NOMO-1 (cell line): Measurements from ENCODE around the gene MAN1C1.
A peak's percentile ranks its signal among the peaks of the same experiment; 100 is the strongest.

Experiments used
- DNase-seq, 2 experiments: peaks; one replicate each; lab custom pipeline; 2025; ENCODE audit not compliant: unreplicated experiment in 2 of 2; lab: John Stamatoyannopoulos, UW

The MAN1C1 gene

DNA sequence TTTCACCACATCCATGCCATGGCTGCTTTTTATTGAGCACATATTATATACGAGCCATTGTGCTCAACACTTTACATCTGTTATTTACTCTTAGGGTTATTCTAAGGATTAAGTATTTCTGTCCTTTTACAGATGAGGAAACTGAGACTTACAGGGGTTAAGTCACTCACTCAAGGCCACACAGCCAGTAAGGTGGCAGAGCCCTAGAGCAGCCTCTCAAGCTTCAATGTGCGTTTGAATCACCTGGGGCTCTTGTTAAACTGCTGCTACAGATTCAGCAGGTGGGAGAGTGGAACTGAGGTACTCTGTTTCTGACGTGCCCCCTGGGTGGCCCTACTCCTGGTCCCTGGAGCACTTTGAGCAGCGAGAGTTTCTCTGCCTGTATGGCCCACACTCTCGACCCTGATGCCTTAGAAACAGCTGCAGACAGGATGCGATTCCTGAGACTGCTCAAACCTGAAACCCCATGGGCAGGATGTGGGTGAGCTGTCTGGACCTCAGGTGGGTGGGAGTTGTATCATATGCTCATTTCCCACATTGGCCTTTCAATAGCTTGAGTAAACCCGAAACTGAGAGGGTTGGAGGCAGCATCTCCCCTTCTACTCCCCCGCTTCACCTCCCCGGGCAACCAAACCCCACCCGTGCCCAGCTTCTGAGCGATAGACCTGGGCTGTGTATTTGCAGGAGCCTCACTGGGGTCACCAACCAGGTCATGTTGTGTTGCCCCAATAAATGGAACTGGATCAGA lies 59.3 kb downstream of the MAN1C1 start:
- DNase-seq, result no peak

DNA sequence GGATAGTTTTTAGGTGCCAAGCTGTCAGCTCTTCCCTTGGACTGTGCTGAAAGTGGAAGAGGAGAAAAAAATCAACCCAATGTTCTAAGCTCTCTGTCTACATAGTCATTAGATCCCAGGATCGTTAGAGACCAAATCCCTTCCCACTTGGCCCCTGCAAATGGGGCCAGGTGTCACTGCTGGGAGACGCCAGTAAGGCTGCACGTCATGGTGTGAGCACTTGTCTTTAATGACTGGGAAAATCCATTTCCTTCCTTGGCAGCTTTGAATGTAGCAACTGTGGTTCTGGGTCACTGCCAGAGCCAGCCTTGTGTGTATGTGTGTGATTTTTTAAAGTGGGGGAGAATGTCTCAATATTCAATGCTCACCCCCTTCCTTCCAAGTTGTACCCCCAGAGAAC lies 59.9 kb downstream of the MAN1C1 start:
- no peak for DNase-seq

DNA sequence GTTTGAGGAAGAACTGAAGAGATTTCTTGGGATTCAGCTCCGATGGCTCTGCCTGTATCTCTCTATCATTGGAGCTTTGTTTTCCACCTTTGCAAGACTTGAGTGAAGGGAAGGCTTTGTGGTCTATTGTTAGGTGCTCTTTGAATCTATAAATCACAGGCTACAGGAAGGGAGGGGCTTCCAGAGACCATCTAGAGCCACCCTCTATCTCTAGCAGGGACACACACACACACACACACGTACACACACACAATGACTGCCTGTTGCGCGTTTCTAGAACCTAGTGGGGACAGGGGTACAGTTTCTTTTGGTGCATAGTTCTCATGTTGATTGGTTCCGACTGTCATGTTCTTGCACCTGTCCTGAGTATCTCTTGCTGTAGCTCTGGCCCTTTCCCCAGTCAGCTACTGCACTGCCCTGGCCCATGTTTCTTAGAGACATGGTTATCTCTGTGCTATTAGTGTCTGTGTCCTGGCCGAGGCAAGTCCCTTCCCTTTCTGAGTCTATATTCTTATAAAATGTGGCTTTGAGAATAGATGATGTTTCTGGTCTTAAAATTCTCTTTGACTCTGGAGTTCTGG lies 60.7 kb downstream of the MAN1C1 start:
- no peak for DNase-seq

DNA sequence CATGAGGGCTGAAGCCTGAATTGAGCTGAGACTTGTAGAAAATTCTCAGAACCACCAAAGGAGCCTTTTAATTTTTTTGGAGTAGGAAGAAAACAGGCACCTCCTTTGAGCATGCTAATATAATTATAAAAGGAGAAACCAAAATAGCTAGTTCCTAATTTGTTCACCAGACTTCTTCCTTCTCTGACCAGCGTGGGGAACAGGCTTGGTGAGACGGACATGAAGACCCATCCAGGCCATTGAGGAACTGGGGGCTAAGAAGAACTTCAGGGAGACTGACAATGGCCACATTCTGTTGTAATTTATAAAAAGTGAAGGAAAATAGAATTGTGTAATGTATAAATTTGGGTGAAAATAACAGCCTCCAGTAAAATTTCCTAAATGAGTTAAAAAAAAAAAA lies 62.6 kb downstream of the MAN1C1 start:
- DNase-seq, result peak in 1 of 2 experiments; percentile 73

DNA sequence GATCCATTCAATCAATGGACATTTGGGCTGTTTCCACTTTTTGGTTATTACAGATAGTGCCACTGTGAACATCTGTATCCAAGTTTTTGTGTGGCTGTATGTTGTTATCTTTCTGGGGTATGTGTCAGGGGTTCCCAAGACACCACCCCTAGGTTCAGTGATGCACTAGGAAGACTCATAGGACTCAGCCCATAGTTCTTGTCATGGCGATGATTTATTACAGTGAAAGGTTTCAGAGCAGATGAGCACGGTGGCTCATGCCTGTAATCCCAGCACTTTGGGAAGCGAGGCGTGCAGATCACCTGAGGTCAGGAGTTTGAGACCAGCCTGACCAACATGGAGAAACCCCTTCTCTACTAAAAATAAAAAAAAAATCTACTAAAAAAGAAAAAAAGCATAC lies 64.1 kb downstream of the MAN1C1 start:
- no peak for DNase-seq

DNA sequence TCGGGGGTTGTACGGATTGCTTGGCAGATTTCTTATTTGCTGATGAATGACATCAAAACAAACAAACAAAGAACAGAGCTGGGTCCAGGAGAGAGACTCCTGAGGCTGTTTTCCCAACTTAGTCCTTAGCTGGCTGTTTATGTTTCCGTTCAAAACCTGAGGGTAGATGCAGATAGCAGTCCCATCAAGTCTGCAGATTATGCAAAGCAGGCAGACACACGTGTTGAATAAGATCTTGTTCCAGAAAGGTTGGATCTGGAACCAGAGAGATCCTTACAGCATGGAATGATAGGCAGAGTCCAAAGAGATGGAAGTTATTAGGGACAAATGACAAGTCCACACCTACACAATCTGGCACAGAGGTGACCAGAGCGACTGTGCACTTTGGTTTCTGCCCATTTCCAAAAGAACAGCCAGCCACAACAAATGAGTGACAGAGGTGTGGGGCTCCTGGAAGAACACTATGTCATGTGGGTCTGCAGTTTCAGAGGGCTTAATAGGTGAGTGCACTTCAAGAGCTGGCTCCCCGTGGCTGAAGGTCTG lies 65.5 kb downstream of the MAN1C1 start:
- no peak for DNase-seq

DNA sequence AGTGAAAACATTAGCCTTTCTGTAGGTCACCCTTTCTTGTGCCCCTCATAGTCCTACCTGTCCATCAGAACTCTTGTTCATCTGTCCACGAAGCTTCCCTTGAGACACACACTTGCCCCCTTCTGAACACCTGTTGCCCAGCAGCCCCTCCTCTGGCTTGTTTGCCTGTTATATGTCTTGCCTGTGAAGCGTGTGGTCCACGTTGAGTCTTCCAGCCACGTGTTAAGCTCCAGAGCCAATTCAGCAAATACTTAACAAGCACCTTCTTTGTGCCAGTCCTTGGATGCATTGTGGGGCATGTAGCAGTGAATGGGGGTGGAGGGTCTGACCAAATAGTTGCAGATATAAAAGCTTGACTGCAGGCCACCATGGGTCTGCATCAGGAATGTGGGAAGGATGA lies 66.6 kb downstream of the MAN1C1 start:
- DNase-seq, result no peak

DNA sequence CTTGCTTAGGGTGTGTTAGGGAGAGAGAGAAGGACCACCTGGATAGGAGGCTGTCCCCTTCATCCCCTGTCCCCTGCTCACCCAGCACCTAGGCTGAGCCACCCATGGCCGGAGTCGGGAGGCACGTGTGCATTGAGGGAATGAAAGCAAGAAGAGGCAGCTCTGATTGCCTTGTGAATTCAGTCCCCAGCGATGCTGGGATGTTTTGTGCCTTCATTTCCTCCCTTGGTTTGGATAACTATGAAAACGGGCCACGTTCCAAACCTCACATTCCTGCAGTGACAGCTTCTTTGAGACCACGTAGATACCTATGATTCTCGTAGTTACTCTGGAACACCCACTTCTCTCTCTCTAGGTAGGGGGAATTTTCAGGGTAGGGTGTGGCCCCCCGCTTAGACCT lies 67.1 kb downstream of the MAN1C1 start:
- no peak for DNase-seq

DNA sequence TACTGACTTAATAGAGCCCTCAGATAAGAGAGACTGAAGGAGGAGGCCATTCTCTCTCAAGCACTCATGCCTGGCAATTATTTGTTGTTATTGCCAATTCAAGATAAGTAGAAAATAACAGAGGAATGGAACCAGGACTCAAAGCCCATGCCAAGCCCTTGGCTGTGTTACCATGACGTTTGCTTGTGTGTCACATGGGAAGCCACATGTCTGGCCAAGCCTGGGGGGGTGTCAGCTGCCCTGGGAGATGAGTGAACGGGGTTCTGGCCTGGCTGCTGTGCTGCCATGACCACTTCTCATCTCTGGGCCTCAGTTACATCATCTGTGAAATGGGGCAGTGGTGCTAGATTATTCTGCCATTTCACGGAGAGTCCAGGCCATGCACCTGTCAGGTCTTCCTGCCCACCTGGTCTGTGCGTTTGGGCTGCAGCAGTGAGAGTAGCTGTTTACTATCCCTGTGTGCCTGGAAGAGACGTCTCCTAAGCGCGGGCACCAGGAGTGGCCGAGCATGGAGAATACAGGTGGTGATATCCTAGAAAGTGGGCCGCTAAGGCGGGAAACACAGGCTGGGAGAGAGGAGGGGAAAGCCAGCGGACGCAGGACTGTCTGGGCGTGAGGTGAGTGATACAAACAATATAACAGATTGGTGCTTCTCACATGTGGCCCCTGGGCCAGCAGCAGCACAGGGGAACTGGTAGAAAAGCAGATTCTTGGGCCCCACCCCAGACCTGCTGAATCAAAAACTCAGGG lies 67.8 kb downstream of the MAN1C1 start:
- no peak for DNase-seq

DNA sequence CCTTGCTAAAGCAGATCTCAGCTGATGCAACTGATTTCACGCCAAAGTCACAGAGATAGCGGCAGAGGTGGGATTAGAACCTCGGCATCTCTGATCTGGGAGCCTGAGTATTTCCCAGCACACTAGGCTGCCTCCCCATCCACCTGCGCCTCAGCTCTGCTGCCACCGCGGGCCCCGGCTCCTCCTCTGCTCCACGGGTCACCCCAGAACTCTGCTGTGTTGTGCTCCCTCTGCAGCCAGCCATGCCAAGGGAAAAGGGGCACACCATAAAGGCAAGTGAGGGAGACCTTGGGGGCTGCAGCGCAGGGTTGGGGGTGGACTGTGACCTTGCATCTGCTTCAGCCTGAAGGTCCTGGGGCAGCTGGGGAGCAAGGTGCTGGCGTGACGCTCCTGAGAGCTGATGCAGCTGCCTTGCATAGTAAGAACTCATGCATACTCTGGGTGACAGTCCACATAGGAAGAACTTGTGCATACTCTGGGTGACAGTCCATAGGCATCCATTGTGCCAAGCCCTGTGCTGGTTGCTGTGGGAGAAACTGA lies 68.7 kb downstream of the MAN1C1 start:
- DNase-seq, result no peak

DNA sequence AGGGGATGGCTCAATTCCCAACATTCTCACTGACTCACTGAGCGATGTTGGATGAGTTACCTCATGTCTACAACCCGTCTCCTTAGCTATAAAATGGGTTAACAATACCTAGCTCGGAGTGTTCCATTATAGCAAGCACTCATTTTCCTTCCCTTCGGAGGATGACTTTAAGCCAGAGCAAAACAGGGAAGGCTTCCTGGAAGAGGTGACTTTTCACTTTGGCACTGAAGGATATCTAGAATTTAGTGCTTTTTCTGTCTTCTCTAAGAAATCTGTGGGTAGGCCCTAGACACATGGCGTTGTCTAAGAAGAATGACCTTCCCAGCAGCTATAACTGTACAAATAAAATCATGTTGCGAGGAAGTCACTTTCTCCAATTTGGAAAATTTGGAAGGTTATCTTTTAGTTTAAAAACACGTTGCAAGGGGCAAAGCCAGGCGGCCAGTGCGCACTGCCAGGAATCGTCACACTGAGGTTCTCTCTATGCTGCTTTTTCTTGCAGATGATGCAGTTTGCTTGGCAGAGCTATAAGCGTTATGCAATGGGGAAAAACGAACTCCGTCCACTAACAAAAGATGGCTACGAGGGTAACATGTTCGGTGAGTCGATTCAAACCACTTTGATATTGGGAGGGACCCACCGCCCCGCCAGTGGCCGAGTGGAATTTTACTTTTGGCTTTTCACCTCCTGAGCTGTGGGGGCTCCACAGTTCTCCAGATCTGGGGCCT lies 69.5 kb downstream of the MAN1C1 start:
- DNase-seq, result no peak

DNA sequence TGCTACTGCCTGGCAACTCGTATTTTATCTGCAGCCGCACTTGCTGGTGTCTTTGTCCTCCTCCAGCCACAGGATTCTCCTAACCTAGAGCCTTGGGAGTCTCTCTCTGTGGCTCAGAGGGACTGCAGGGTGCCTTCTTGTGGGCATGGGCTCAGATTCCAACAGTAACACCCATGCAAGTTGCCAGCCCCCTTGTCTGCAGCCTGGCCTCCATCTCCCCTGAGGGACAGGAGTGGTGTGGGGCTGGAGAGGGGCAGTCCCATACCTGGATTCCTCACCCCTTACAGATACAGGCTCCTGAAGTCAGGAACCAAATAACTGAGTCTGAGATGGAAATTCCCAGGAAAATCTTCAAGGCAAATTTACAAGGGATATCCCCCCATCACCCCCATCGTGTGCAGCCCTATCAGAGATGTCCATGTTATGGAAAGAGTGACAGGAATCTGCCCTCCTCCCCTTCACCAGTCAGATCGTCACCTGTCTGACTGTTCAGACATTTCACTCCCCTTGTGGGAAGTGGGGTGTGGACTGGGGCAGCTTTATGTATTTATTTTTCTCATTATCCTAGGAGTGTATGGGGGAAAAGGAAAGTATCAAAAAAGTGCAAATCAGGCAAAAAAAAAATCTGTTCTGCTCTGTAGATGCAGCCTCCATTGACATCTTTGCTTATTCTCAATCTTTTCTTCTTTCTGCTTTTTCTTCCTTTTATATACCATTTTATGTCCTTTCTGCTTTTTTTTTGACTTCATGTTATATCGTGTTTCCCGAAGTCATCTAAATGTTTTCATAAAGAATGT lies 70.8 kb downstream of the MAN1C1 start:
- DNase-seq, result no peak

DNA sequence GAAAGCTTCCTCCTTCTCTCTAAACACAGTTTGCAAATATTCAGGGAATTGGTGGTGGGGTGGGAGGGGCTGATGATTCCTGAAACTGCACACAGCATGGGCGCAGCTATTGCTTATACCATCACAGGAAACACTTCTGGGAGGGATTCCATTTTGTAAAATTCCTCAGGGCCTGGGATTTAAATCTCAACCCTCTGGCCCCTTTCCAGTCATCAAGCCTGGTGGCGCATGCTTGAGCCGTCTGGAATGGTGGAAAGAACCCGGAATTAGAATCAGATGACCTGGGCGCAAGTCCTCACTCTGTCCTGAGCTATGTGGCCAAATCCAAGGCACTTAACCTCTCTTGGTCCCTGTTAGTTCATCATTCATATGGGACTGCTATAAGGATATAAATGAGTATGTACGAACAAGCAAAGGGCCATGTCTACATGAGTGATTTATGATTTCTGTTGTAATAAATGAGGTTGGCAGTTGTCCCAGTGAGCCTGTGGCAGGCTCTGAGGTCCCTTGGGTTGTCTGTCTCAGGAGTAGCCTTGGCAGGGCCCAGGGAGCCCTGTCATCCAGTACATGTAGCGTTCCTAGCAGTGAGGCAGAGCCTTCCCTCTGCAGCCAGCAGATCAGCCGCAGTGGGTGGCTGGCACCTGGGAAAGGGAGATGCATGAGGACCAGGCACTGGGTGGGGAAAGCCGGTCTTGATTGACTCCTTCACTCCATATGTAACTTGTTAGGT lies 72.0 kb downstream of the MAN1C1 start:
- no peak for DNase-seq

DNA sequence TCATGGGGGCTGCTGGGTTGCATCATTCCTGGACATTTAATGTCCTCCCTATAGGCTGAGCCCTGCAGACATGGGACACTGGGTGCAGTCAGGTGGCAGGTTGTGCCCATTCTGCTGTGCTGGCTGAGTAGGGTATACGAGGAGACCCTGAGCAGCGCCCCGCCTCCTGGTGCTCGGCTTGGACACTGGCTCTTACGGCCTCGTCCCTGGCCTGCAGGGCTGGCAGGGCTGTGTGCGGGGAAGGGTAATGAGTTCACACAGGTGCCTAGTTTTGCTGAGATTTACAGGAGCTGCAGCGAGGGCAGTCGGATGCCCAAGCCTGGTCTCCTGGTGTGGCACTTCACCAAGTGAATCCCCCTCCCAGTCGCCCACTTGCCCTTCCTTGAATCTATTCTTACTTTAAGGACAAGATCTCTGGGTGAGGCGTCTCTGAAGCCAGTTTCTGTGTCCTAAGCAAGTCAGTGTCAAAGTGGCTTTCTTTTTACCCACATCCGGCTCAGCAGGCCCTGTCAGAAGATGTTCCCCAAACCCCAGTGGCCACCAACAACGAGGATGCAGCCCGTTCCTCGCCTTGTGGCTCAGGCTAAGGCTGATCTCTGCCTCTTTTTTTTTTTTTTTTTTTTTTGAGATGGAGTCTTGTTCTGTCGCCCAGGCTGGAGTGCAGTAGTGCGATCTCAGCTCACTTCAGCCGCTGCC lies 73.2 kb downstream of the MAN1C1 start:
- no peak for DNase-seq

DNA sequence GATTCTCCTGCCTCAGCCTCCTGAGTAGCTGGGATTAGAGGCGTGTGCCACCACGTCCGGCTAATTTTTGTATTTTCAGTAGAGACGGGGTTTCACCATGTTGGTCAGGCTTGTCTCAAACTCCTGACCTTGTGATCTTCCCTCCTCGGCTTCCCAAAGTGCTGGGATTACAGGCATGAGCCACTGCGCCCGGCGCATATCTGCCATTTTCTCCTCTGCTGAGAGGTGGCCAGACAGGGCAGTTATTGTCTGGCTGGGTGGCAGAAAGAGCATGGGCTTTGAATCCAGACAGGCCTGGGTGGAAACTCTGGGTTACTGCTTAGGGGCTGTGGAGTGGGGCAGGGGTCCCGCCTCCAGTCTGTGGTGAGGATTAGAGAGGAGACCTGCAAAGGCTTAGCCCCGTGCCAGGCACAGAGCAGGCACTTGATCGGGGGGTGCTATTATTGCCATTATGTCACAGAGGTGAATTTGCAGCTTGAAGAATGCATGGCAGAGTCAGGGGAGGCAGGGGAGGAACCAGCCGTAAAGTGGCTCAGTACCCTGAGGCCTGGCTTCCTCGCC lies 73.9 kb downstream of the MAN1C1 start:
- DNase-seq, result no peak

DNA sequence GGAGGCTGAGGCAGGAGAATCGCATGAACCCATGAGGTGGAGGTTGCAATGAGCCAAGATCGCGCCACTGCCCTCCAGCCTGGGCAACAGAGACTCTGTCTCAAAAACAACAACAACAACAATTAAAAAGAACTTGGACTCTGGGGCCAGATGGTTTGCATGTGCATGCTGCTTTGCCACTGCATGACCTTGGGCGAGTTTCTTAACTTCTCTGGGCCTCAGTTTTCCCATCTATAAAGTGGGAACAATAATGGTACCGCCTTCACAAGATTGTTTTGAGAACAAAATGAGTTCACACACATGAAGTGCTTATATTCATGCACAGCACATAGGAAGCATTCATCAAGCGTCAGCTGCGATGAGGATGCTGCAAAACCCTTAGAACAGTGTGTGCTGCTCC lies 74.6 kb downstream of the MAN1C1 start:
- DNase-seq, result no peak

DNA sequence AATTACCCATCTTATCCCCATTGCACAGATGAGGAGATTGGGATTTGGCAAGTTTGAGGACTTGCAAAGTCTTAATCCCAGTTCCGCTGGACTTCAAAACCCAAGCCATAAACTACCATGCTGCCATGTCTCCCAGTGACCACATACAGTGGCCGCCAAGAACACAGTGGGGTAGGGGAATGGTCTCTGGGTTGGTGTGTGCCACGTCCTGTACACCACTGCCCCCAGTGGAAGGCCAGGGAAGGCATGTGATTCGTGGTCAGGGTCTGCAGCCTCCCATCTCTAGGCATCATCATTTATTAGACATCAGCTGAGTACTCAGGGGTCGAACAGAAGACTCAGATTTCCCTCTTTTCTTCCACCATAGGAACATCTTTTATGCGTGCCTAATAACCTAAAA lies 76.0 kb downstream of the MAN1C1 start:
- DNase-seq, result no peak

DNA sequence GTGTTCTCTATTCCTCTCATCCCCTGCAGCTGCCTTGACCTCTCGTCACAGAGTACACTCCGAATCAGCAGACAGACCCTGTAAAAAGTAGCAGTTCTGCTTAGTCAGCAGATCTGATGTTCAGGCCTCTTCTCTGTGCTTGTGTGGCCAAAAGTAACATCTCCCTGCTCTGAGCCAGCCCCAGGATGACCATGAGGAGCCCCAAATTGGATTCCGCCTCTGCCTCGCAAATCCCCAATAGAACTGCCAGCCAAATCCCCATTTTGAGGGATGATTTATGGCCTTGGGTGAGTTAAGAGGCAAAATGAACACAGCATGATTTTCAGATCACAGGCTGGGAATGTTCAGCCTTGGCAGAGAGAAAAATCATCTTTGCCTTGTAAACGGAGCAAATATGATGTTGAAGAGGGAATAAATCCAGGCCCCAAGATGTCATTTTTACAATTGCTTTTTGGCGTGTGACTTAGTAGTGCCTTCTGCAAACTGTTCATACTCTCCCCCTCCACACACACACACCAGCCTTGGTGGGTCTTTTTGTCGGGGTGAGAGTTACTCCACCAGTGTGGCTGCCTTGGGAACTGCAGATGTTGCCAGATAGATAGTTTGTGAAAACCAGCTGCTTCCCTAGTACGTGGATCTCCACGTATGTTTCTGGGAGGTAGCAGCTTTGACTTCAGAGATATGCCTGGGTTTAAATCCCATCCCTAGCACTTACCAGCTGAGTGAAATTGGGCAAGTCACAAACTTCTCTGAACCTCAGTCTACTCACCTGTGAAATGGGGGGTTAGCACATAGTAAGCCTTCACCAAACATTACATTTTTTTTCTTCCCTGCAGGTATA lies 77.8 kb downstream of the MAN1C1 start:
- DNase-seq, result no peak
